Left kidney (tissue), 8 donors: Measurements from ENCODE around the gene OR5C1. TPM values are rescaled to one million over a fixed set of nuclear protein-coding genes. Genes with fewer than 3 reads are reported as not detected.
"Not testable (repeated sequence)": the region's sequence is repeated elsewhere in the genome, so short reads cannot be mapped to it uniquely, and the experiment has no call there.

Experiments
- DNase-seq: peaks from one replicate; pipeline ENCODE4 v3.0.0-alpha.2; 2013
- long read RNA-seq, 8 donors: transcript quantifications; one replicate each; lab custom pipeline, GENCODE V29; 2026
- polyA plus RNA-seq: library from polyadenylated mRNA; unstranded; fragments of 120-200 nt; gene quantifications from one replicate; pipeline ENCODE4 v1.2.1, GENCODE V29; 2013; ENCODE audit not compliant: insufficient read length

Gene OR5C1
- polyA plus RNA-seq: not detected
- long read RNA-seq, donor 1: 0 reads
- long read RNA-seq, donor 2: 0 reads
- long read RNA-seq, donor 3: 0 reads
- long read RNA-seq, donor 4: 0 reads
- long read RNA-seq, donor 5: 0 reads
- long read RNA-seq, donor 6, partial matches to known transcripts: 0 of 1 reads
- long read RNA-seq, donor 6, other reads (novel, unspliced or antisense): 0 of 1 reads
- long read RNA-seq, donor 7, partial matches to known transcripts: 0 of 1 reads
- long read RNA-seq, donor 7, other reads (novel, unspliced or antisense): 0 of 1 reads
- long read RNA-seq, donor 8: 0 reads

DNA sequence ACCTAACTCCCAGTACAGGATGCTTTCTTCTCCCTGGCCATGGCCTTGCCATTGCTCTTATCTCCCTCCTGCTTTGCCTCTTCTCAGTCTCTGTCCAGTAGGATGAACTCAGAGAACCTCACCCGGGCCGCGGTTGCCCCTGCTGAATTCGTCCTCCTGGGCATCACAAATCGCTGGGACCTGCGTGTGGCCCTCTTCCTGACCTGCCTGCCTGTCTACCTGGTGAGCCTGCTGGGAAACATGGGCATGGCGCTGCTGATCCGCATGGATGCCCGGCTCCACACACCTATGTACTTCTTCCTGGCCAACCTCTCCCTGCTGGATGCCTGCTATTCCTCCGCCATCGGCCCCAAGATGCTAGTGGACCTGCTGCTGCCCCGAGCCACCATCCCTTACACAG, at the start of gene OR5C1:
TSS of gene OR5C1 (plus strand) at position 103 of the 400 bp plus-strand sequence. CDS start at position 103, 0 bp downstream.
- DNase-seq: no peak

DNA sequence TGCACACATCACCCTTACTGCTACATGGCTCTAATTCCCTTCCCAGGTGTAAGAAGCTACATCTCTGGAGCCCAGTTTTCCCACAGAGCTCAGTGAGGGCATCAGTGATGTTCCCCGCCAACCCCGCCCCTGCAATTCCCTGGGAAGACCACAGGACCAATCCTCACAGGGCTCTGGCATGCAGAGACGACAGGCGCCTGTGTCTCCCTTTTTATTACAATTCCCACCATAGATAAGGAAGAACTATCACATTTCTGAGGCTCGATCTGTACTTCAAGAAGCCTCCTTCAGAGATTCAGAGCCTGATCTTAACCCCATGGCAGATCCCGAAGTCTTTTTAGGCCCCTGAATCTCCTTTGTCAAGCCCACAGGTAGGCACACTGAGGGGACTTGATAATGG, 46.7 kb upstream of the OR5C1 start, which contains the start of gene OR1L6:
TSS of gene OR1L6 (plus strand) at position 301 of the 400 bp plus-strand sequence. CDS start 7,545 bp downstream, outside the sequence.
- DNase-seq: no peak

DNA sequence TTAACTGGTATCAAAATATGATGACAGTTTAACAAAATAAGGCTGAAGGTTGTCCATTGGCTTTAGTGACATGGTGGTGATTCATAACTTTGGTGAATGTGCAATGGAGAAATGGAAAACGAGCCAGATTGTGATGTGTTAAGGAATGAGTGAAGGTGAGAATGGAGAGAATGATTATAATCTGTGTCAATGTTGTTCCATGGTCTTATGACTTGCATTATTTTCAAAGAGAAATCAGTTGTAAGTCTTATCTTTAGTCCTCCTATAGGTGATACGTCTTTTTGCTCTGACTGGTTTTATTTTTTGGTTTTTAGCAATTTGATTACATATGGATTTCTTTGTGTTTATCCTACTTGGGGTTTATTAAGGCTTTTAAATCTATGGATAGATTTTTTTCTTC, 33.9 kb upstream of the OR5C1 start:
- DNase-seq: no peak

DNA sequence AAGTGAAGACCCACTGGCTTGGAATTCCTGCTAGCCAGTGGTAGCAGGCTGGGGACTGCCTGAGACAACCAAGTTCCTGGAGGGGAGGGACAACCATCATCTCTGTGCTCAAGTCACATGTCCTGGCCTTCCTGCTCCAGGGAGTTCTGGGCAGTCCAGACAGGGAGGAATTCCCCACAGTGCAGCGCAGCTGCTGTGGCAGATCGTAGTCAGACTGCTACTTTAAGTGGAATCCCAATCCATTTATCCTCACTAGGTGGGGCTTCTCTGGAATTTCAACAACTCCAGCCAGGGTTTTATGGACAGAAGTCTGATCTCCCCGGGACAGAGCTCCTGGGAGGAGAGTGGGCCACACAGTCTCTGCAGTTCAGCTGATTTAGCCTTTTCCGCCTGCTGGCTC, 20.9 kb upstream of the OR5C1 start:
- DNase-seq: no peak

DNA sequence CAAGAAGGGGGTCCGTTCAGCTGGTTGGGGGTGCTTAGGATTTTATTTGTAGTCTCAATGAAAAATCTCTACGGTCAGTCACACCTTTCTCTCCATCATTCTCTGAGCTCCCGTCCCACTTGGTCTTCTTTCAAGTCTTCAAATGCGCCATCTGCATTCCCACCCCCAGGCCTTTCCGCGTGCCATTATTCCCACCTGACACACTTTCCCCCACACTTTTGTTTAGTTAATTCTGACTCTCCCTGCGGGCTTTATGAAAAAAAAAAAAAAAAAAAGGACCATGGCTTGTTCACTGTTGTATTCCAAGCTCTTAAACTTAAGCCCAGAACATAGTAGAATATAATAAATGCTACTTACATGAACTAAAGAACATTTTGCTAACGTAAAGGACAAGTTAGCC, 11.7 kb upstream of the OR5C1 start:
- no peak for DNase-seq

DNA sequence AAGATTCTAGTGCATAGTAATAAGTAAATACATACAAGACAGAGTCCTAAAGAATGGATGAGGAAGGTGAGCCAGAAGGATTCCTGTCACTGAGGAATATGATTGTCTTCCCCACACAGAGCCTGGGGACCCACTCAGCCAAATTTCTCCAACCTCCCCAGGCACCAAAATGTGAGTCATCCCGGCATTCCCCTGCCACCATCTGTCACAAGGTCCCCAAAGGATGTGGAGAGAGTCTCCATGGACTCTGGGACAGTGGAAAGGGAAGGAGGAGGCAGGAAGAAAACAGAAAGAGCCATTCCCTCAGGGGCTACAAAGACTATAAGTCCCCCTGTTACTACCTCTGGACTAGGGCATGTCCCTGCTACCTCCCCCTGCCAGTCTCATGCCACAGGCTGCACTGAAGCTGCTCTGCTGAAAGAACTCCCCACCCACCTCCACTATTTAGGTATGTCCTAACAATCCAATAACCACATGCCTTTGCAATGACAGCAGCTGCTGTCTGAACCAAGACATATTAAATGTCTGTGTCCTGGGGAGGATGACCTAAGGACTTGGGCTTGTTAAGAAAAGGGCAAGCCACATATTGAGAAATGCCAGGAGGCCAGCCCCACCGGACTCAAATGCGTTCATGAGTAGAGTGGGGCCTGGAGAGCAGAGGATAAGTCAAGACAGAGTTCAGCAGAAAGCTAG, 10.7 kb upstream of the OR5C1 start:
- DNase-seq: no peak

DNA sequence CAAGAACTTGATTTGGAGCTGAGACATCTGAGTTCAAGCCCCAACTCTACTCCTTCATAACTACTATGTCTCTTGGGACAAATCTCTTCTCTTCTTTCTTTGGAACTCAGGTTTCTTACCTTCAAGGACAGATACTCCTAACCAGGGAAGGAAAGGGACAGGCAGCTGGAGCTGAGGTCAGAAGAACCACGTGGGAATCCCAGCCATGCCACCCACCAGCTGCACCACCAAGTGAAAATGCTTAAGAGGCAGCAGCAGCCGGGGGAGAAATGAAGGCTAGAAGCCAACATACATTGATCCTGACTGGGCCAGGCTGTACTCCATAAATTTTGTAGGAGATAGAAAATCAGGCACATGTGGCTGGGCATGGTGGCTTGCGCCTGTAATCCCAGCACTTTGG, 9.6 kb upstream of the OR5C1 start:
- DNase-seq: no peak

DNA sequence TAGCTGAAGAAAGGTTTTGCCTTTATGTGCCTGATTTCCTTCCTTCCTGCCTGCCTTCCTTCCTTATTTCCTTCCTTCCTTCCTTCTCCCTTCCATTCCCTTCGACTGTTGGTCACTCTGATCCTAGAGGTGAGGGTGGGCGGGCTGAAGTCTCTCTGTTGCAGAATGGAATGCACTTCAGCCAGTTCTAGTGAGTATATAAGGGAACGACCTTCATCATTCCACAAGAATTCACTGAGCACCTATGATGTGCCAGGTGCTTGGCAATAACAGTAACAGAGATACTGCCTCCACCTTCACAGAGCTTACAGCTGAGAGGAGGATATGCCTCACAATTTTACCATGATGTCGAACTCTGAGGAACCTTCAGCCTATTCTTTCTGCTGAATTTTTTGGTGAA, 8.7 kb upstream of the OR5C1 start:
- no peak for DNase-seq

DNA sequence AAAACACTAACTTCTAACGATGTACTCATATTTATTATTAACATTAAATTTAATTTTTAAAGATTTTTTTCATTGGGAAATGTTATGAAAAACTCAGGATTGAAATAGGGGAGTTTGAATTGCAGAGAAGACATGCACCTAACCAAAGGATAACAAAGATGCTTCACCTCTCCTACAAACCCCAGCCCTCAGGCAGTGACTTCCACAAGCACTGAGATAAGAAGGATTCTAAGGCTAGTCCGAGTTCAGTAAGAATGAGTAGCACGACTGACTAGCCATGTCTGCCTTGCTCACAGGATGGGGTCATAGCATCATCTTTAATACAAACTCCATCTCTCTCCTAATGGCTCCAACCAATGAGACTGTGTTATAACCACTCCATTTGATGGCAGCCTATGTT, 7.1 kb upstream of the OR5C1 start:
- no peak for DNase-seq

DNA sequence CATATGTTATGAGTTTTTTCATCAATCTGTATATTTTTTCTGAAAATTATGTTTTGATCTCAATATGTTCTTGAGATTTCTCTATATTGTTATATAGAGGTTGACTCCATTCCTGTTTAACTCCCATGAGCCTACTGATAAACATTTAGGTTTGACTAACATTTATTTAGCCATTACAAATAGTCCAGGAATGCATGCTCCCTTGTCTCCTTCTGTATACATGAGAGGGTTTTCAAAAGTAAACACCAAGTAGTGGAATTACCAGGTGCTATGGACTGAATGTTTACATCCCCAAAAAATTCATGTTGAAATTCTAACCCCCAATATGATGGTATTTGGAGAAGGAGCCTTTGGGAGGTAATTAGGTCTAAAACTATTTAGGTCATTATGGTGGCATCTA, 3.5 kb upstream of the OR5C1 start:
- no peak for DNase-seq

DNA sequence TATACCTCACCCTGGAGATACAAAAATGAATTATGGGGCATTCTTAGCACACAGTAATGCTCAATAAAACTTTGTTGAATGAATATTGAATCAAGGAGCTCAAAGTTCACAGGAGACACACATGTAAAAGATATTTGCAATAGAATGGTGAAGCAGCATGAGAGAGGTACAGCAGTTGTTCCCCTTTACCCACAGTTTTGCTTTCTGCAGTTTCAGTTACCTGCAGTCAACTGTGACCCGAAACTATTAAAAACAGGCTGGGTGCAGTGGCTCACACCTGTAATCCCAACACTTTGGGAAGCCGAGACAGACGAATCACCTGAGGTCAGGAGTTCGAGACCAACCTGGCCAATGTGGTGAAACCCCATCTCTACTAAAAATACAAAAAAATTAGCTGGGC, 2.4 kb upstream of the OR5C1 start:
- DNase-seq: no peak

DNA sequence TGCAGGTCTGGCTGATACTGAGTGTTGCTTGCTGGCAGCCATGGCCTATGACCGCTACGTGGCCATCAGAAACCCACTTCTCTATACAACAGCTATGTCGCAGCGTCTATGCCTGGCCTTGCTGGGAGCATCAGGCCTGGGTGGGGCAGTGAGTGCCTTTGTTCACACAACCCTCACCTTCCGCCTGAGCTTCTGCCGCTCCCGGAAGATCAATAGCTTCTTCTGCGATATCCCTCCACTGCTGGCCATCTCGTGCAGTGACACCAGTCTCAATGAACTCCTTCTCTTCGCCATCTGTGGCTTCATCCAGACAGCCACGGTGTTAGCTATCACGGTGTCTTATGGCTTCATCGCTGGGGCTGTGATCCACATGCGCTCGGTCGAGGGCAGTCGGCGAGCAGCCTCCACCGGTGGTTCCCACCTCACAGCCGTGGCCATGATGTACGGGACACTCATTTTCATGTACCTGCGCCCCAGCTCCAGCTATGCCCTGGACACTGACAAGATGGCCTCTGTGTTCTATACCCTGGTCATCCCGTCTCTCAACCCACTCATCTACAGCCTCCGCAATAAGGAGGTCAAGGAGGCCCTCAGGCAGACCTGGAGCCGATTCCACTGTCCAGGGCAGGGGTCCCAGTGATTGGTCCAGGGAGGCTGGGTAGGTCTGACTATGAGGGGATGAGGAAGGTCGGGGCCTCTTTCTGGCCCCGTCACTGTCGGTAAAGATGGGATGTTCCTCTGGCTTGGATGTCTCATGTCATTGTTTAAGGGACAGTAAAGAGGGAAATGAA, 718 bp downstream of the OR5C1 start:
- DNase-seq: no peak

DNA sequence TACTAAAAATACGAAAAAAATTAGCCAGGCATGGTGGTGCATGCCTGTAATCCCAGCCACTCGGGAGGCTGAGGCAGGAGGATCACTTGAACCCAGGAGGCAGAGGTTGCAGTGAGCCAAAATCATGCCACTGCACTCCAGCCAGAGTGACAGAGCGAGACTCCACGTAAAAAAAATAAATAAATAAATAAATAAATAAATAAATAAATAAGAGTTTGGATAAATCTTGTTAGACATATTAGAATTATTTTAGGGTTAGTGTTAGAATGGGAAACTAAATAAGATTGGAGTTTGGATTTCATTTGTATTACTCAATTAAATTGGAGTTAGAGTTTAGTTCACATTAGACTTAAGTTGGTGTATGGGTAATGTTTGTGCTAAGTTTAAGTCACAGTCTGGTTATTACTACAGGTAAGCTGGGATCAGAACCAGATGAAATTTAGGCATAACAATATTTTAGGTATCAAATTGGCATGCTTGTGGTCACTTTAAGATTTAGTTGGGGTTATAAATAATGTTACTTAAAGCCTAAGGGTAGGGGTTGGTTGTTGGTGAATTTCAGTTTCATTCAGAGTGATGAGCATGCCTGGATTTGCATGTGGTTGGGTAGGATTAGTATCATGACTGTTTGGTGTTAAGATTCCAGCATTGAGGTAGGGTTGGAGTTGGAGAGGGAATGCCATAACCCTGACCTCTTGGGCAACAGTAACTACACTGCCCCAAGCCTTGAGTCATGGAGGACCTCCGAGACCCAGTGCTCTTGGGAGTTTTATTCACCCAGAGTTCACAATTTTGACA, 3.3 kb downstream of the OR5C1 start:
- no peak for DNase-seq

DNA sequence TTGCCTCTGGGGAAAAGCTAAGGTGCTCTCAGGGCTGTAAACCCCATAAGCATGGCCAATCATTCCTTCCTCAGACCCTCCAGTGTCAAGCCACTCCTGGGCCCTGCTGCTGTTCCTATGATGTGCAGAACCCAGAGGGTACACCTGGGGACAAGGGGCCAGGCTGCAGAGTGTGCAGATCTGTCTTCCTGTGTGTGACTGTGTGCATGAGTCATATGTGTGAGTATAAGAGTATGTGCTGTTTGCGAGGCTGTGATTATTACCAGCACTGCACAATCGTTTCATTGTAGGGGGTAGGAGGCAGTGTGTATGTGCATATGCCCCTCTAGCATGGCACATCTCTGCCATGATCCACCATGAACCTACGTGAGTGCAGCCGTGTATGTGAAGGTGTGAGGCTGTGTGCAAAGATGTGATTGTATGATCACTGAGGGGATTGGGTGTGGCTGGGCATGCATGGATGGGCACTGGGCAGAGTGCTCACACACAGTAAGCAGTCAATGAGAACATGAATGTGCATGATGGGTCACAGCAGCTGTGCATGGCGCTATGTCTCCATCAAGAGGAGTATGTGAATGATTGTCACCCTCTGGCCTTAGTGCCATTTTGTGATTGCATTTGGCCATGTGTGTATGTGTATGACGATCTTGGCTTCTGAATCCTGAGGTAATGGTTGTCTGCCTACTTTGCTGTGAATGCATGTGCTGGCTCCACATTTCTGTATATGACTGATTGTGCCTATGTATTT, 8.8 kb downstream of the OR5C1 start:
- DNase-seq: no peak

DNA sequence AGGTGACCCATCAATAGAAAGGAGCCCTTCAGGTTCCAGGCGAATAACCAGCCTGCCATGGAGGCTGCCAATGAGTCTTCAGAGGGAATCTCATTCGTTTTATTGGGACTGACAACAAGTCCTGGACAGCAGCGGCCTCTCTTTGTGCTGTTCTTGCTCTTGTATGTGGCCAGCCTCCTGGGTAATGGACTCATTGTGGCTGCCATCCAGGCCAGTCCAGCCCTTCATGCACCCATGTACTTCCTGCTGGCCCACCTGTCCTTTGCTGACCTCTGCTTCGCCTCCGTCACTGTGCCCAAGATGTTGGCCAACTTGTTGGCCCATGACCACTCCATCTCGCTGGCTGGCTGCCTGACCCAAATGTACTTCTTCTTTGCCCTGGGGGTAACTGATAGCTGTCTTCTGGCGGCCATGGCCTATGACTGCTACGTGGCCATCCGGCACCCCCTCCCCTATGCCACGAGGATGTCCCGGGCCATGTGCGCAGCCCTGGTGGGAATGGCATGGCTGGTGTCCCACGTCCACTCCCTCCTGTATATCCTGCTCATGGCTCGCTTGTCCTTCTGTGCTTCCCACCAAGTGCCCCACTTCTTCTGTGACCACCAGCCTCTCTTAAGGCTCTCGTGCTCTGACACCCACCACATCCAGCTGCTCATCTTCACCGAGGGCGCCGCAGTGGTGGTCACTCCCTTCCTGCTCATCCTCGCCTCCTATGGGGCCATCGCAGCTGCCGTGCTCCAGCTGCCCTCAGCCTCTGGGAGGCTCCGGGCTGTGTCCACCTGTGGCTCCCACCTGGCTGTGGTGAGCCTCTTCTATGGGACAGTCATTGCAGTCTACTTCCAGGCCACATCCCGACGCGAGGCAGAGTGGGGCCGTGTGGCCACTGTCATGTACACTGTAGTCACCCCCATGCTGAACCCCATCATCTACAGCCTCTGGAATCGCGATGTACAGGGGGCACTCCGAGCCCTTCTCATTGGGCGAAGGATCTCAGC, 11.6 kb downstream of the OR5C1 start, which contains the start of gene OR1K1:
TSS of gene OR1K1 (plus strand) at position 58 of the 995 bp plus-strand sequence. CDS start at position 58, 0 bp downstream.
- DNase-seq: no peak

DNA sequence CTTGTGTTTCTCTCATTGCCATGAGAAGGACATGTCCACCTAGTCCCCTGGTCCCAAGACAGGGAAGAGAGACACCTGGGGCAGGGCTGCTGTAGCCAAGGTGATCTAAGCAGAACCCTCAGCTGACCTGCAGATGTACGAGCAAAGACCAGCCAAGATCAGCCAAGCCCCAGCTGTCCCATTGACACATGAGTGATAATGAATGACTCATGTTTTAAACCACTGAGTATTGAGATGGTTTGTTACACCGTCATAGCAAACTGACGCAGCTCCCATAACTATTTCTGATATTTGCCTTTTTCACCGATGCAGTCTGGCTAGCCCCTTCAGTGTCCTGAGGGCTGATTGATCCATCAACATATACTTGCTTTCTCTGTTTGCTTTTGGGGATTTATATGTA, 17.9 kb downstream of the OR5C1 start:
- no peak for DNase-seq

DNA sequence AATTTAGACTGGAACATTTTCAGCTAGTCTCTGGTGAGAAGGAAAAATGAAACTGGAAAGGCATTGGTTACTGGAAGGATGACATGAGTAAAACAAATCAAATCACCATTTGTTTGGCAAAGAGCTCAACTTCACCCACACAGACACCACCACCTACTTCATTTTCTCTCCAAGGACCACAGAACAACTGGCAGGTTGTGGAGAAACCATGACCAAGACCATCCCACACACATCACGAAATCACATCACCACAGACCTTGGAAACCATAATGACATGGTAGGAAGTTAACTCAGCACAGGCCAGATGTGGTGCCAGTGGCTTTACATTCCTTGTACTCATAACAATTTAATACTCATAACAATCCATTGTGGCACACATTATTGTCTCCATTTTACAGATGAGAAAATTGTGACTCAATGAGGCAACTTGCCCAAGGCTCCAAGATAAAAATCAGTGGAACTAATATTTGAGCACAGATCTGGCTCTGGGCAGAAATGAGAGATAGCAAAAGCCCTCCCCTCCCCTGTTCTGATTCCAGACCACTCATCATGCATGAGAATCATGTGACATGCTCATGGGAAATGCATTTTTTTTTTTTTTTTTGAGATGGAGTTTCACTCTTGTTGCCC, 18.7 kb downstream of the OR5C1 start:
- no peak for DNase-seq

DNA sequence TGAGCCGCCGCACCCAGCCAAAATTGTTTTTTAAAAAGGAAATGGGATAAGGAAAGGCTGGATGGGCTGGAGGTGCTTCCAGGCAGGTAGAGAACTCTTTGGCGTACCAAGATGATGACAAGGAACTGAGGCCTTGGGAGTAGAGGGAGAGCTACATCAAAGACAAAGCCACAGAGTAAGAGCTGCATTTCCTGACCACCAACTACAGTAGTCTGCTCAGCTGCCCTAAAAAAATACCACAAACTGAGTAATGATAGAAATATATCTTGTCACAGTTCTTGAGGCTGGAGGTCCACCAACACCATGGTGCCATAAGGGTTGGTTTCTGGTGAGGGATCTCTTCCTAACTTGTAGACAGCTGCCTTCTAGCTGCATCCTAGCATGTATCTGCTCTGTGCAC, 19.4 kb downstream of the OR5C1 start:
- DNase-seq: no peak

DNA sequence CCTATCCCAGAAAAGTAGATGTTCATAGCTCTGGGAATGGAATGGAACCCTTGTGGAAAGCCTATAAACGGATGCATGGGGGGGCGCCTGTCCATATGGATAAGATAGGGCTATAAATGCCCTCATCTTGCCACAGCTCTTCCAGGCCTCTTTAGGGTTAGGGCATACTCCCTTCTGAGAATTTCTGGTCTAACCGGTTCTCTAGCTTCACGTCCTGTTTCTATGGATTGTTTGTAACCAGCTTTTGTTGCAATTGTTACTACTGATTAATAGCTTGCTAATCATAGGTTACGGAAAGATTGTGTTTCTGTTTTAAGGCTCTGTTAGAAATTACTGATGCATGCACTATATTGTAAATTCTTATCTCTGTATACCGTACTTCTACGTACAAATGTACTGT, 20.5 kb downstream of the OR5C1 start:
- not testable (repeated sequence) for DNase-seq
